Progenitor cell of endocrine pancreas (in vitro differentiated cells): Measurements from ENCODE around the gene FAM219B. TPM values are rescaled to one million over a fixed set of nuclear protein-coding genes. Genes with fewer than 3 reads are reported as not detected.

ENCODE experiments used
- DNase-seq: peaks from one replicate; pipeline ENCODE4 v3.0.0; 2021; ENCODE audit warnings: low spot score; ENCODE audit not compliant: unreplicated experiment
- H3K27ac Mint-ChIP-seq: 2 replicates; pipeline ENCODE4 v1.8.0; 2021; ENCODE audit warnings: mild to moderate bottlenecking, moderate library complexity, mixed read lengths
- H3K27me3 Mint-ChIP-seq: 2 replicates; pipeline ENCODE4 v1.8.0; 2021; ENCODE audit warnings: mixed read lengths
- H3K36me3 Mint-ChIP-seq: 2 replicates; pipeline ENCODE4 v1.8.0; 2022; ENCODE audit warnings: mixed read lengths; ENCODE audit not compliant: insufficient read depth
- H3K4me1 Mint-ChIP-seq: 2 replicates; pipeline ENCODE4 v1.8.0; 2021; ENCODE audit warnings: low read depth, mixed read lengths
- H3K4me3 Mint-ChIP-seq: 2 replicates; pipeline ENCODE4 v1.8.0; 2021; ENCODE audit warnings: low read depth, mild to moderate bottlenecking, moderate library complexity, mixed read lengths
- H3K9me3 Mint-ChIP-seq: 2 replicates; pipeline ENCODE4 v1.8.0; 2021; ENCODE audit warnings: low read depth, mixed read lengths
- total RNA-seq: library from RNA; stranded (reverse); gene quantifications from 2 replicates; pipeline ENCODE4 v1.2.1, GENCODE V29; 2021
- TF ChIP-seq, protein P1 (sequence below): fragments of 200-600 bp; sonication (generic); IDR thresholded peaks from one replicate; pipeline ENCODE4 v1.5.0; 2021; ENCODE audit warnings: antibody characterized with exemption, mild to moderate bottlenecking; ENCODE audit not compliant: unreplicated experiment

The FAM219B gene
- total RNA-seq, 1 donor from 2014 or later, result 118 TPM

DNA sequence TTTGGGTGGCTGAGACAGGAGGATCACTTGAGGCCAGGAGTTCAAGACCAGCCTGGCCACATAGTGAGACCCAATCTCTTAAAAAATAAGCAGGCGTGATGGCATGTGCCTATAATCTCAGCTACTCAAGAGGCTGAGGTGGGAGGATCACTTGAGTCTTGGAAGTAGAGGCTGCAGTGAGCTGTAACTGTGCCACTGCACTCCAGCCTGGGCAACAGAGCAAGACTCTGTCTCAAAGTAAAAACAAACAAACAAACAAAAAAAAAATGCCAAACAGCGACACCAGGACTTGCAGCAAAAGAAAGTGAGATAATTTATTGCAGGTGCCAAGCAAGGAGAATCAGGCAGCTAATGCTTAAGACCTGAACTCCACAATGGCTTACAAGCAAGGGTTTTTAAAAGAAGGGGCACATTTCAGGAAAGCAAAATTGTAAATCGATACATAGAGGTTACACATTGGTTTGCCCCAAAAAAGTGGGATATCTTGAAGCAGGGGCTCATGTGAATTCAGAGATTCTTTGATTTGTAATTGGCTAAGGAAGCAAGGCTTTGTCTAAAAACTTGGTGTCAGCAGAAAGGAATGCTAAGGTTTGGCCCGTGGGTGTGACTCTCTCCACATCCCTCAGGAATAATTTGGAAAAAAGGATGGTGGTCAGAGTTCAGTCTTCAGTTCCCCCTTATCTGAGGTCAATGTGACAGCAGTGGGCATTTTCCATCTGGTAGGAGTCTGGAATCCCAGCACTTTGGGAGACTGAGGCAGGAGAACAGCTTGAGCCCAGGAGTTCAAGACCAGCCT is 22.0 kb downstream of the FAM219B start:
- H3K27me3 Mint-ChIP-seq, result no peaks in the 10 kb centered on the region
- H3K27ac Mint-ChIP-seq, result no peak overlapping the region
- H3K4me1 Mint-ChIP-seq, result peaks cover 6% of the 10 kb centered on the region
- H3K36me3 Mint-ChIP-seq, result no peaks in the 10 kb centered on the region
- no peak overlapping the region for H3K4me3 Mint-ChIP-seq
- DNase-seq, result no peak
- TF ChIP-seq, protein P1, sequence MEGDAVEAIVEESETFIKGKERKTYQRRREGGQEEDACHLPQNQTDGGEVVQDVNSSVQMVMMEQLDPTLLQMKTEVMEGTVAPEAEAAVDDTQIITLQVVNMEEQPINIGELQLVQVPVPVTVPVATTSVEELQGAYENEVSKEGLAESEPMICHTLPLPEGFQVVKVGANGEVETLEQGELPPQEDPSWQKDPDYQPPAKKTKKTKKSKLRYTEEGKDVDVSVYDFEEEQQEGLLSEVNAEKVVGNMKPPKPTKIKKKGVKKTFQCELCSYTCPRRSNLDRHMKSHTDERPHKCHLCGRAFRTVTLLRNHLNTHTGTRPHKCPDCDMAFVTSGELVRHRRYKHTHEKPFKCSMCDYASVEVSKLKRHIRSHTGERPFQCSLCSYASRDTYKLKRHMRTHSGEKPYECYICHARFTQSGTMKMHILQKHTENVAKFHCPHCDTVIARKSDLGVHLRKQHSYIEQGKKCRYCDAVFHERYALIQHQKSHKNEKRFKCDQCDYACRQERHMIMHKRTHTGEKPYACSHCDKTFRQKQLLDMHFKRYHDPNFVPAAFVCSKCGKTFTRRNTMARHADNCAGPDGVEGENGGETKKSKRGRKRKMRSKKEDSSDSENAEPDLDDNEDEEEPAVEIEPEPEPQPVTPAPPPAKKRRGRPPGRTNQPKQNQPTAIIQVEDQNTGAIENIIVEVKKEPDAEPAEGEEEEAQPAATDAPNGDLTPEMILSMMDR, result no peak
- no peaks in the 10 kb centered on the region for H3K9me3 Mint-ChIP-seq

GRCh38 chr15:74882528-74882927 is 24.1 kb downstream of the FAM219B start:
- no peak for DNase-seq
- Mint-ChIP-seq H3K9me3 (no peaks in the 10 kb centered on the region), H3K4me3 (no peak overlapping the region), H3K4me1 (peaks cover 3% of the 10 kb centered on the region), H3K36me3 (no peaks in the 10 kb centered on the region), H3K27ac (no peak overlapping the region), H3K27me3 (no peaks in the 10 kb centered on the region)
- TF ChIP-seq, protein P1, result no peak

DNA sequence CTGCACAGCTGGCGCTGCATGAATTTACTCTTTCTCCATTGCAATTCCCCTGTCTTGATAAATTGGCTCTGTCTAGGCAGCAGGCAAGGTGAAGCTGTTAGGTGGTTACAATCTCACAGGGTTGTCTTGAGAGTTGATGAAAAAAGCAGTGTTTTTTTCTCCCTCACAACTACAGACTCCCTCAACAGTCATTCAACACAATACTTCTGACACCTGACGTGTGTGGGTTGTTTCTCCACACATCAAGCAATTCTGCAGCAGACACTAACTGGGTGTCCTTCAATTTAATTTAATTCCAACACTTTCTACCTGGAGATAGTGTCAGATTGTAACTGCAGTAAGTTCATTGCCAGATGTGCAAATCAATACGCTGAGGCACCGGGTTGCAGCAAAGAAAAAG is 28.4 kb downstream of the FAM219B start:
- no peaks in the 10 kb centered on the region for H3K36me3 Mint-ChIP-seq
- H3K4me3 Mint-ChIP-seq, result no peak overlapping the region
- TF ChIP-seq, protein P1, result no peak
- H3K9me3 Mint-ChIP-seq, result no peaks in the 10 kb centered on the region
- no peak for DNase-seq
- H3K27ac Mint-ChIP-seq, result no peak overlapping the region
- peaks cover 4% of the 10 kb centered on the region for H3K4me1 Mint-ChIP-seq
- H3K27me3 Mint-ChIP-seq, result peaks cover 2% of the 10 kb centered on the region

DNA sequence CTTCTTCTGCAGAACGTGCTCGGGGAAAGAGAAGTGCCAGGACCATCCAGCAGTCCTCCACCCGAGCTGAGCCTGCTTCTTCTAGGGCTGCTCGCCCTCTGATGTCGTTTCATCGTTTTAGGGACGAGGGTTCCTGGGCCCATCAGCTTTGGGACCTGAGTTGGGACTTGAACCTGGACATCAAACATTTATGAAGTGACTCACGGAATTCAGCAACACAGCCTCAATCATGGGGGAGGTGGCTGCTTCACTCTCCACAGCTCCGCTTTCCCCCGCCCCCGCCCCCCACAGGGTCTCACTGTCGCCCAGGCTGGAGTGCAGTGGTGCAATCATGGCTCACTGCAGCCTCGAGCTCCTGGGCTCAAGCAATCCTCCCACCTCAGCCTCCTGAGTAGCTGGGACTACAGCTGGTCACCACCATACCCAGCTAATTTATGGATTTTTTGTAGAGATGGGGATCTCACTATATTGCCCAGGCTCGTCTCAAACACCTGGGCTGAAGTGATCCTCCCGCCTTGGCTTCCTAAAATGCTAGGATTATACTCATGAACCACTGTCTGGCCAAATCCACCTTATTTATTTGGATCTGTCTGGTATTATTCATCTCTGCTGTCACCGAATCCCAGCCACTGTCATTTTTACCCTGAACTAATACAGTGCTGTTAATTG is 32.8 kb downstream of the FAM219B start:
- Mint-ChIP-seq H3K4me3 (peak overlapping the region; percentile 92), H3K9me3 (no peaks in the 10 kb centered on the region), H3K27me3 (peaks cover 2% of the 10 kb centered on the region), H3K36me3 (peaks cover 4% of the 10 kb centered on the region), H3K4me1 (peaks cover 18% of the 10 kb centered on the region), H3K27ac (peak overlapping the region; percentile 97)
- TF ChIP-seq, protein P1, result no peak
- DNase-seq, result no peak

GRCh38 chr15:74873036-74873755 is 33.5 kb downstream of the FAM219B start, which contains the start of gene SCAMP2:
Gene SCAMP2 (minus strand): TSS chr15:74873365. CDS start chr15:74873255, 110 bp downstream.
- TF ChIP-seq, protein P1, result no peak
- H3K27ac Mint-ChIP-seq, result peak within 1 kb of the TSS; percentile 97
- peaks cover 2% of the 10 kb centered on the region for H3K27me3 Mint-ChIP-seq
- DNase-seq, result peak; percentile 77
- peak within 1 kb of the TSS; percentile 92 for H3K4me3 Mint-ChIP-seq
- peaks cover 6% of the 10 kb centered on the region for H3K36me3 Mint-ChIP-seq
- H3K4me1 Mint-ChIP-seq, result peaks cover 17% of the 10 kb centered on the region
- no peaks in the 10 kb centered on the region for H3K9me3 Mint-ChIP-seq
